Smooth muscle cell (in vitro differentiated cells): ENCODE data around the gene LAMC2. TPM values are rescaled to one million over a fixed set of nuclear protein-coding genes. Genes with fewer than 3 reads are reported as not detected.

ENCODE experiments used
- DNase-seq: peaks from one replicate; lab custom pipeline; 2025; ENCODE audit not compliant: unreplicated experiment; lab: John Stamatoyannopoulos, UW
- H2AFZ ChIP-seq: fragments of 200-600 bp; sonication (generic); 2 replicates; pipeline ENCODE4 v1.6.0; 2016; ENCODE audit warnings: antibody characterized with exemption, low read depth, mild to moderate bottlenecking
- H3F3A ChIP-seq: fragments of 200-600 bp; sonication (generic); 2 replicates; pipeline ENCODE4 v1.6.0; 2017; ENCODE audit warnings: antibody characterized with exemption, low read depth
- H3K27ac ChIP-seq: fragments of 200-600 bp; sonication (generic); 2 replicates; pipeline ENCODE4 v1.5.1; 2016; ENCODE audit warnings: low read depth, mild to moderate bottlenecking
- H3K27me3 ChIP-seq: fragments of 200-600 bp; sonication (generic); 2 replicates; pipeline ENCODE4 v1.6.1; 2016; ENCODE audit warnings: low read depth, mild to moderate bottlenecking
- H3K36me3 ChIP-seq: fragments of 200-600 bp; sonication (generic); 2 replicates; pipeline ENCODE4 v1.5.1; 2016; ENCODE audit warnings: low read depth
- H3K4me1 ChIP-seq: fragments of 200-600 bp; sonication (generic); 2 replicates; pipeline ENCODE4 v1.5.1; 2016; ENCODE audit warnings: low read depth
- H3K4me2 ChIP-seq: fragments of 200-600 bp; sonication (generic); 2 replicates; pipeline ENCODE4 v1.6.0; 2016; ENCODE audit warnings: mild to moderate bottlenecking
- H3K4me3 ChIP-seq: fragments of 200-600 bp; sonication (generic); 2 replicates; pipeline ENCODE4 v1.5.1; 2016; ENCODE audit warnings: mild to moderate bottlenecking
- H3K79me2 ChIP-seq: fragments of 200-600 bp; sonication (generic); 2 replicates; pipeline ENCODE4 v1.6.0; 2016; ENCODE audit warnings: low read depth, mild to moderate bottlenecking
- H3K9ac ChIP-seq: fragments of 200-600 bp; sonication (generic); 2 replicates; pipeline ENCODE4 v1.6.0; 2016; ENCODE audit warnings: low read depth
- H3K9me3 ChIP-seq: fragments of 200-600 bp; sonication (generic); replicated peaks from 2 replicates; pipeline ENCODE4 v1.5.1; 2016; ENCODE audit warnings: low read depth
- H4K20me1 ChIP-seq: fragments of 200-600 bp; sonication (generic); 2 replicates; pipeline ENCODE4 v1.6.0; 2016; ENCODE audit warnings: low read depth
- CTCF ChIP-seq: fragments of 200-600 bp; sonication (generic); IDR thresholded peaks from 2 replicates; pipeline ENCODE4 v1.5.1; 2017; ENCODE audit warnings: borderline replicate concordance, mild to moderate bottlenecking, antibody characterized with exemption; ENCODE audit not compliant: insufficient read depth, poor library complexity, severe bottlenecking
- WGBS: methylation state at CpG from one replicate; pipeline ENCODE4 v1.1.7; 2016; ENCODE audit warnings: low lambda C conversion rate; 5-methylcytosine and 5-hydroxymethylcytosine counted together
- polyA plus RNA-seq: library from polyadenylated mRNA; unstranded; fragments of >200 nt; fragmentation: Nextera tagmentation; extraction: Ambion mirVana; gene quantifications from 2 replicates; pipeline ENCODE4 v1.2.1, GENCODE V29; 2016
- total RNA-seq: library from RNA; depleted of rRNA; stranded (reverse); fragments of >200 nt; gene quantifications from 2 replicates; pipeline ENCODE4 v1.2.3, GENCODE V29; 2014

LAMC2 gene
- total and polyA plus RNA-seq, 2 experiments from 2014 or later, result 35.1 to 120 TPM

- H3K79me2 ChIP-seq, result no peaks in the 10 kb centered on the region
- H3K27ac ChIP-seq, result peak overlapping the region; percentile 82
- H3K4me1 ChIP-seq, result peaks cover 18% of the 10 kb centered on the region
- H3K9me3 ChIP-seq, result no peaks in the 10 kb centered on the region
- peaks cover 16% of the 10 kb centered on the region for H3F3A ChIP-seq
- no peaks in the 10 kb centered on the region for H4K20me1 ChIP-seq
- no peak overlapping the region for H3K4me3 ChIP-seq
- H3K4me2 ChIP-seq, result no peak overlapping the region
- H3K36me3 ChIP-seq, result no peaks in the 10 kb centered on the region
- WGBS, result 68% methylated on average over 6 of the region's 6 CpGs
- no peak overlapping the region for H2AFZ ChIP-seq
- no peak for TF ChIP-seq CTCF
- no peak for DNase-seq
- H3K9ac ChIP-seq, result no peak overlapping the region
- no peaks in the 10 kb centered on the region for H3K27me3 ChIP-seq
These were observed 50.2 kb downstream of the LAMC2 start for GRCh38 chr1:183236158-183236725.

- Histone ChIP-seq H3K4me2 (no peak overlapping the region), H3K27ac (no peak overlapping the region), H3K79me2 (no peaks in the 10 kb centered on the region), H4K20me1 (no peaks in the 10 kb centered on the region), H3K4me1 (peaks cover 22% of the 10 kb centered on the region), H3K9me3 (no peaks in the 10 kb centered on the region), H2AFZ (no peak overlapping the region), H3K9ac (no peak overlapping the region), H3K36me3 (no peaks in the 10 kb centered on the region), H3K4me3 (no peak overlapping the region), H3F3A (peaks cover 16% of the 10 kb centered on the region), H3K27me3 (no peaks in the 10 kb centered on the region)
- DNase-seq, result no peak
- no peak for TF ChIP-seq CTCF
- 94% methylated on average over 2 of the region's 2 CpGs for WGBS
These were observed 51.0 kb downstream of the LAMC2 start for GRCh38 chr1:183237046-183237445.

- Histone ChIP-seq H3F3A (peaks cover 16% of the 10 kb centered on the region), H3K9me3 (no peaks in the 10 kb centered on the region), H3K79me2 (no peaks in the 10 kb centered on the region), H3K4me1 (peaks cover 22% of the 10 kb centered on the region), H3K27me3 (no peaks in the 10 kb centered on the region), H3K9ac (no peak overlapping the region), H3K4me2 (no peak overlapping the region), H4K20me1 (no peaks in the 10 kb centered on the region), H2AFZ (no peak overlapping the region), H3K4me3 (no peak overlapping the region), H3K36me3 (no peaks in the 10 kb centered on the region), H3K27ac (no peak overlapping the region)
- WGBS, result 64% methylated on average over 2 of the region's 2 CpGs
- no peak for DNase-seq
- no peak for TF ChIP-seq CTCF
These were observed 52.0 kb downstream of the LAMC2 start for GRCh38 chr1:183238071-183238470.

GRCh38 chr1:183239220-183239742 lies 53.2 kb downstream of the LAMC2 start:
- Histone ChIP-seq H3K4me3 (no peak overlapping the region), H3K79me2 (no peaks in the 10 kb centered on the region), H3K4me2 (no peak overlapping the region), H3F3A (peaks cover 12% of the 10 kb centered on the region), H3K4me1 (peaks cover 16% of the 10 kb centered on the region), H3K27ac (no peak overlapping the region), H3K9ac (no peak overlapping the region), H3K27me3 (no peaks in the 10 kb centered on the region), H3K9me3 (no peaks in the 10 kb centered on the region), H2AFZ (no peak overlapping the region), H4K20me1 (no peaks in the 10 kb centered on the region), H3K36me3 (no peaks in the 10 kb centered on the region)
- TF ChIP-seq CTCF, result no peak
- DNase-seq, result no peak
- 82% methylated on average over 7 of the region's 7 CpGs for WGBS
